ENCODE results near the gene PPP2R5E.

PPP2R5E gene

GRCh38 chr14:63470962-63471793 is 72.0 kb downstream of the PPP2R5E start:
- DNase-seq (ENCODE audit: low read depth): peak; percentile 49
- H3K4me3 ChIP-seq (ENCODE audit: low read depth, low read length): no peak overlapping the region
- TF ChIP-seq POLR2A (IDR thresholded peaks at IDR 0.05; ENCODE audit: extremely low read depth, insufficient read length) (no peak), CTCF (IDR thresholded peaks at IDR 0.05; ENCODE audit: low read depth, low read length) (no peak), MAX (IDR thresholded peaks at IDR 0.05; ENCODE audit: low read depth, low read length) (no peak), MYC (IDR thresholded peaks at IDR 0.05; ENCODE audit: low read depth, low read length) (no peak)

GRCh38 chr14:63468294-63468693 is 74.9 kb downstream of the PPP2R5E start:
- no peak for DNase-seq (ENCODE audit: low read depth)
- H3K4me3 ChIP-seq (ENCODE audit: low read depth, low read length): no peak overlapping the region
- no peak for TF ChIP-seq MYC (IDR thresholded peaks at IDR 0.05; ENCODE audit: low read depth, low read length)
- TF ChIP-seq POLR2A (IDR thresholded peaks at IDR 0.05; ENCODE audit: extremely low read depth, insufficient read length): no peak
- TF ChIP-seq CTCF (IDR thresholded peaks at IDR 0.05; ENCODE audit: low read depth, low read length): no peak
- TF ChIP-seq MAX (IDR thresholded peaks at IDR 0.05; ENCODE audit: low read depth, low read length): no peak

GRCh38 chr14:63467440-63468072 is 75.6 kb downstream of the PPP2R5E start:
- TF ChIP-seq POLR2A (IDR thresholded peaks at IDR 0.05; ENCODE audit: extremely low read depth, insufficient read length) (no peak), CTCF (IDR thresholded peaks at IDR 0.05; ENCODE audit: low read depth, low read length) (no peak), MAX (IDR thresholded peaks at IDR 0.05; ENCODE audit: low read depth, low read length) (no peak)
- DNase-seq (ENCODE audit: low read depth): no peak
- H3K4me3 ChIP-seq (ENCODE audit: low read depth, low read length): no peak overlapping the region

GRCh38 chr14:63465347-63465746 is 77.8 kb downstream of the PPP2R5E start:
- H3K4me3 ChIP-seq (ENCODE audit: low read depth, low read length): no peak overlapping the region
- TF ChIP-seq MYC (IDR thresholded peaks at IDR 0.05; ENCODE audit: low read depth, low read length) (no peak), CTCF (IDR thresholded peaks at IDR 0.05; ENCODE audit: low read depth, low read length) (no peak)
- DNase-seq (ENCODE audit: low read depth): no peak

GRCh38 chr14:63460680-63461369 is 82.4 kb downstream of the PPP2R5E start:
- DNase-seq (ENCODE audit: low read depth): no peak
- H3K4me3 ChIP-seq (ENCODE audit: low read depth, low read length): no peak overlapping the region
- TF ChIP-seq CTCF (IDR thresholded peaks at IDR 0.05; ENCODE audit: low read depth, low read length) (no peak), MYC (IDR thresholded peaks at IDR 0.05; ENCODE audit: low read depth, low read length) (no peak), POLR2A (IDR thresholded peaks at IDR 0.05; ENCODE audit: extremely low read depth, insufficient read length) (no peak), MAX (IDR thresholded peaks at IDR 0.05; ENCODE audit: low read depth, low read length) (no peak)

All from NB4 (cell line).